Effector memory CD8-positive, alpha-beta T cell (primary cell): ENCODE data around the gene THAP6.

ENCODE experiments used
- ATAC-seq: fragments of 150-1000 bp; cut with Tn5 transposase; replicated peaks from 2 replicates; pipeline ENCODE4 v1.10.0; 2021; ENCODE audit warnings: mild to moderate bottlenecking, moderate library complexity
- DNase-seq, 3 experiments: peaks; one replicate each; pipeline ENCODE4 v3.0.0; 2021
- H3K27ac Mint-ChIP-seq, 2 donors: one replicate each; pipeline ENCODE4 v1.8.0; 2022; ENCODE audit warnings: mild to moderate bottlenecking in 2 of 2, mixed read lengths in 2 of 2, moderate library complexity in 2 of 2
- H3K27me3 Mint-ChIP-seq, 2 donors: one replicate each; pipeline ENCODE4 v1.8.0; 2022; ENCODE audit warnings: mixed read lengths in 2 of 2
- H3K36me3 Mint-ChIP-seq: one replicate; pipeline ENCODE4 v1.8.0; 2022; ENCODE audit warnings: mild to moderate bottlenecking, moderate library complexity, mixed read lengths; ENCODE audit not compliant: insufficient read depth
- H3K4me1 Mint-ChIP-seq, 2 donors: one replicate each; pipeline ENCODE4 v1.8.0; 2022; ENCODE audit warnings: low read depth in 2 of 2, mixed read lengths in 2 of 2
- H3K4me3 Mint-ChIP-seq, 2 donors: one replicate each; pipeline ENCODE4 v1.8.0; 2022; ENCODE audit warnings: mild to moderate bottlenecking in 2 of 2, mixed read lengths in 2 of 2, moderate library complexity in 2 of 2
- H3K9me3 Mint-ChIP-seq, 2 donors: one replicate each; pipeline ENCODE4 v1.8.0; 2022; ENCODE audit warnings: mixed read lengths in 2 of 2
- total RNA-seq, 9 experiments: gene quantifications; one replicate each; lab custom pipeline; 2026; lab: John Stamatoyannopoulos, UW

The THAP6 gene
- total RNA-seq: 17.9 to 31.1 (median 20.0) reads per million in 9 experiments

GRCh38 chr4:75514131-75514948 is at the start of gene THAP6, which contains the start of gene RCHY1:
TSS of gene THAP6 (plus strand) at chr4:75514473. CDS start at chr4:75515453, 980 bp downstream.
TSS of gene RCHY1 (minus strand) at chr4:75514403. CDS start at chr4:75514286, 117 bp downstream.
- Mint-ChIP-seq H3K27ac (no peak within 1 kb of the TSS), H3K9me3 (no peaks in the 10 kb centered on the region), H3K27me3 (no peaks in the 10 kb centered on the region), H3K4me3 (no peak within 1 kb of the TSS), H3K36me3 (peaks cover 39% of the 10 kb centered on the region), H3K4me1 (peaks cover 24 to 44% of the 10 kb centered on the region in 2 donors)
- ATAC-seq: peak; percentile 85
- peak; percentile 90 to 92 (median 91) for DNase-seq

GRCh38 chr4:75469896-75470295 is 44.4 kb upstream of the THAP6 start:
- Mint-ChIP-seq H3K27ac (no peak overlapping the region), H3K4me3 (no peak overlapping the region), H3K36me3 (peaks cover 2% of the 10 kb centered on the region), H3K9me3 (peaks cover 0 to 3% of the 10 kb centered on the region in 2 donors), H3K27me3 (no peaks in the 10 kb centered on the region), H3K4me1 (no peaks in the 10 kb centered on the region)
- DNase-seq (no peak), ATAC-seq (no peak)

- H3K36me3 Mint-ChIP-seq: peaks cover 6% of the 10 kb centered on the region
- H3K27ac Mint-ChIP-seq: peak overlapping the region in 1 of 2 donors; percentile 1
- no peak for ATAC-seq
- no peak overlapping the region for H3K4me3 Mint-ChIP-seq
- no peaks in the 10 kb centered on the region for H3K27me3 Mint-ChIP-seq
- no peaks in the 10 kb centered on the region for H3K4me1 Mint-ChIP-seq
- no peak for DNase-seq
- no peaks in the 10 kb centered on the region for H3K9me3 Mint-ChIP-seq
These were observed 43.5 kb upstream of the THAP6 start for GRCh38 chr4:75470738-75471137.

- Mint-ChIP-seq H3K4me3 (no peak overlapping the region), H3K36me3 (peaks cover 46% of the 10 kb centered on the region), H3K4me1 (peaks cover 0 to 6% of the 10 kb centered on the region in 2 donors), H3K27ac (peak overlapping the region; percentile 14 to 50), H3K9me3 (no peaks in the 10 kb centered on the region), H3K27me3 (no peaks in the 10 kb centered on the region)
- no peak for DNase-seq
- no peak for ATAC-seq
These were observed 37.1 kb upstream of the THAP6 start for GRCh38 chr4:75477201-75477600.

GRCh38 chr4:75484190-75484589 is 30.1 kb upstream of the THAP6 start:
- Mint-ChIP-seq H3K27me3 (no peaks in the 10 kb centered on the region), H3K36me3 (peaks cover 63% of the 10 kb centered on the region), H3K27ac (no peak overlapping the region), H3K9me3 (no peaks in the 10 kb centered on the region), H3K4me1 (peaks cover 0 to 4% of the 10 kb centered on the region in 2 donors), H3K4me3 (no peak overlapping the region)
- ATAC-seq: no peak
- no peak for DNase-seq

- Mint-ChIP-seq H3K36me3 (peaks cover 63% of the 10 kb centered on the region), H3K27me3 (no peaks in the 10 kb centered on the region), H3K27ac (no peak overlapping the region), H3K4me3 (no peak overlapping the region), H3K9me3 (no peaks in the 10 kb centered on the region), H3K4me1 (peaks cover 0 to 12% of the 10 kb centered on the region in 2 donors)
- ATAC-seq (no peak), DNase-seq (no peak)
These were observed 24.1 kb upstream of the THAP6 start for GRCh38 chr4:75490155-75490554.

GRCh38 chr4:75494563-75494962 is 19.7 kb upstream of the THAP6 start:
- peaks cover 0 to 2% of the 10 kb centered on the region in 2 donors for H3K9me3 Mint-ChIP-seq
- H3K4me1 Mint-ChIP-seq: peaks cover 11 to 51% of the 10 kb centered on the region in 2 donors
- H3K27me3 Mint-ChIP-seq: no peaks in the 10 kb centered on the region
- H3K4me3 Mint-ChIP-seq: no peak overlapping the region
- H3K27ac Mint-ChIP-seq: peak overlapping the region in 1 of 2 donors; percentile 44
- ATAC-seq (no peak), DNase-seq (no peak)
- H3K36me3 Mint-ChIP-seq: peaks cover 64% of the 10 kb centered on the region

GRCh38 chr4:75495476-75495875 is 18.8 kb upstream of the THAP6 start:
- Mint-ChIP-seq H3K9me3 (peaks cover 0 to 2% of the 10 kb centered on the region in 2 donors), H3K4me1 (peaks cover 11 to 54% of the 10 kb centered on the region in 2 donors), H3K36me3 (peaks cover 57% of the 10 kb centered on the region), H3K27me3 (no peaks in the 10 kb centered on the region), H3K27ac (no peak overlapping the region), H3K4me3 (no peak overlapping the region)
- ATAC-seq (no peak), DNase-seq (no peak)

GRCh38 chr4:75496406-75496805 is 17.9 kb upstream of the THAP6 start:
- DNase-seq: no peak
- no peak for ATAC-seq
- no peak overlapping the region for H3K4me3 Mint-ChIP-seq
- H3K27me3 Mint-ChIP-seq: no peaks in the 10 kb centered on the region
- H3K27ac Mint-ChIP-seq: peak overlapping the region in 1 of 2 donors; percentile 89
- H3K9me3 Mint-ChIP-seq: peaks cover 0 to 2% of the 10 kb centered on the region in 2 donors
- peaks cover 11 to 54% of the 10 kb centered on the region in 2 donors for H3K4me1 Mint-ChIP-seq
- peaks cover 52% of the 10 kb centered on the region for H3K36me3 Mint-ChIP-seq

GRCh38 chr4:75497133-75497532 is 17.1 kb upstream of the THAP6 start:
- Mint-ChIP-seq H3K36me3 (peaks cover 54% of the 10 kb centered on the region), H3K4me3 (no peak overlapping the region), H3K4me1 (peaks cover 11 to 54% of the 10 kb centered on the region in 2 donors), H3K27ac (peak overlapping the region in 1 of 2 donors; percentile 89), H3K27me3 (no peaks in the 10 kb centered on the region), H3K9me3 (peaks cover 0 to 2% of the 10 kb centered on the region in 2 donors)
- ATAC-seq: no peak
- DNase-seq: no peak

GRCh38 chr4:75498041-75498440 is 16.2 kb upstream of the THAP6 start:
- H3K9me3 Mint-ChIP-seq: peaks cover 0 to 2% of the 10 kb centered on the region in 2 donors
- peaks cover 58% of the 10 kb centered on the region for H3K36me3 Mint-ChIP-seq
- H3K27ac Mint-ChIP-seq: peak overlapping the region; percentile 15 to 89
- no peak overlapping the region for H3K4me3 Mint-ChIP-seq
- DNase-seq: no peak
- ATAC-seq: no peak
- no peaks in the 10 kb centered on the region for H3K27me3 Mint-ChIP-seq
- H3K4me1 Mint-ChIP-seq: peaks cover 11 to 55% of the 10 kb centered on the region in 2 donors

- DNase-seq (no peak), ATAC-seq (no peak)
- Mint-ChIP-seq H3K9me3 (peaks cover 0 to 2% of the 10 kb centered on the region in 2 donors), H3K27ac (no peak overlapping the region), H3K4me3 (no peak overlapping the region), H3K4me1 (peaks cover 11 to 46% of the 10 kb centered on the region in 2 donors), H3K27me3 (no peaks in the 10 kb centered on the region), H3K36me3 (peaks cover 58% of the 10 kb centered on the region)
These were observed 14.4 kb upstream of the THAP6 start for GRCh38 chr4:75499900-75500299.

- no peak overlapping the region for H3K4me3 Mint-ChIP-seq
- H3K4me1 Mint-ChIP-seq: peaks cover 8 to 44% of the 10 kb centered on the region in 2 donors
- H3K27ac Mint-ChIP-seq: no peak overlapping the region
- no peaks in the 10 kb centered on the region for H3K27me3 Mint-ChIP-seq
- peaks cover 0 to 2% of the 10 kb centered on the region in 2 donors for H3K9me3 Mint-ChIP-seq
- peaks cover 68% of the 10 kb centered on the region for H3K36me3 Mint-ChIP-seq
- ATAC-seq (no peak), DNase-seq (no peak)
These were observed 11.6 kb upstream of the THAP6 start for GRCh38 chr4:75502671-75503070.

GRCh38 chr4:75505630-75506029 is 8.6 kb upstream of the THAP6 start:
- no peaks in the 10 kb centered on the region for H3K9me3 Mint-ChIP-seq
- no peaks in the 10 kb centered on the region for H3K27me3 Mint-ChIP-seq
- H3K36me3 Mint-ChIP-seq: peaks cover 61% of the 10 kb centered on the region
- peaks cover 15 to 43% of the 10 kb centered on the region in 2 donors for H3K4me1 Mint-ChIP-seq
- no peak for DNase-seq
- H3K4me3 Mint-ChIP-seq: no peak overlapping the region
- no peak for ATAC-seq
- H3K27ac Mint-ChIP-seq: peak overlapping the region; percentile 50 to 53
